HEK293T (cell line): ENCODE results near the gene SLIT2.

ENCODE experiments used
- CTCF ChIA-PET: fragments of 350-600 bp; formaldehyde crosslinking; extraction: SDS; loops from one replicate; lab custom pipeline; 2021; ENCODE audit warnings: antibody characterized with exemption, inconsistent platforms; lab: Yijun Ruan, JAX
- POLR2A ChIA-PET: fragments of 350-600 bp; formaldehyde crosslinking; extraction: SDS; loops from one replicate; lab custom pipeline; 2020; ENCODE audit warnings: antibody characterized with exemption, inconsistent platforms; lab: Yijun Ruan, JAX
- DNase-seq: peaks from one replicate; pipeline ENCODE4 v3.0.0; 2012; ENCODE audit warnings: mixed read lengths; ENCODE audit errors: extremely low spot score
- ARNT ChIP-seq: fragments of 450-650 bp; IDR thresholded peaks from 2 replicates; pipeline ENCODE4 v1.6.1; 2017; ENCODE audit warnings: mild to moderate bottlenecking
- BHLHE40 ChIP-seq: fragments of 450-650 bp; IDR thresholded peaks from 2 replicates; pipeline ENCODE4 v1.6.1; 2016; ENCODE audit warnings: mild to moderate bottlenecking, moderate library complexity, borderline replicate concordance
- CTBP1 ChIP-seq: fragments of 450-650 bp; IDR thresholded peaks from 2 replicates; pipeline ENCODE4 v1.6.1; 2016; ENCODE audit warnings: borderline replicate concordance
- ELF4 ChIP-seq: fragments of 450-650 bp; IDR thresholded peaks from 2 replicates; pipeline ENCODE4 v1.6.1; 2017; ENCODE audit warnings: antibody characterized with exemption
- FOXA1 ChIP-seq: fragments of 450-650 bp; IDR thresholded peaks from 2 replicates; pipeline ENCODE4 v1.6.1; 2016; ENCODE audit warnings: mild to moderate bottlenecking
- FOXK2 ChIP-seq: fragments of 450-650 bp; IDR thresholded peaks from 2 replicates; pipeline ENCODE4 v1.6.1; 2016; ENCODE audit warnings: mild to moderate bottlenecking
- FOXM1 ChIP-seq: fragments of 450-650 bp; IDR thresholded peaks from 2 replicates; pipeline ENCODE4 v1.6.1; 2017; ENCODE audit warnings: mild to moderate bottlenecking, borderline replicate concordance
- HDGF ChIP-seq: fragments of 450-650 bp; IDR thresholded peaks from 2 replicates; pipeline ENCODE4 v1.6.1; 2017; ENCODE audit warnings: antibody characterized with exemption, borderline replicate concordance
- L3MBTL2 ChIP-seq: fragments of 450-650 bp; conservative IDR thresholded peaks from 2 replicates; pipeline ENCODE4 v1.6.1; 2016; ENCODE audit warnings: mild to moderate bottlenecking
- LEF1 ChIP-seq: fragments of 450-650 bp; IDR thresholded peaks from 2 replicates; pipeline ENCODE4 v1.6.1; 2017; ENCODE audit warnings: mild to moderate bottlenecking, borderline replicate concordance
- NFRKB ChIP-seq: fragments of 450-650 bp; IDR thresholded peaks from 2 replicates; pipeline ENCODE4 v1.6.1; 2016; ENCODE audit warnings: mild to moderate bottlenecking, moderate library complexity
- PKNOX1 ChIP-seq: fragments of 450-650 bp; IDR thresholded peaks from 2 replicates; pipeline ENCODE4 v1.6.1; 2016
- SP1 ChIP-seq: fragments of 450-650 bp; IDR thresholded peaks from 2 replicates; pipeline ENCODE4 v1.6.1; 2017
- SUZ12 ChIP-seq: fragments of 450-650 bp; IDR thresholded peaks from 2 replicates; pipeline ENCODE4 v1.6.1; 2016; ENCODE audit warnings: mild to moderate bottlenecking
- TARDBP ChIP-seq: fragments of 450-650 bp; IDR thresholded peaks from 2 replicates; pipeline ENCODE4 v1.6.1; 2016
- ZNF384 ChIP-seq: fragments of 450-650 bp; IDR thresholded peaks from 2 replicates; pipeline ENCODE4 v1.6.1; 2016

Gene SLIT2

GRCh38 chr4:20251796-20252655 lies at the start of gene SLIT2:
Gene SLIT2, plus strand, starts transcription at chr4:20251905. Its CDS starts 1,911 bp downstream, at chr4:20253816.
- ChIA-PET CTCF (no interaction called here), POLR2A (interaction anchor here (0.8 to 3.3 kb wide), 13 partner anchors 11 to 515 kb away, joined by 3 to 25 read pairs (median 4); no protein-coding TSS in a partner anchor)
- peak; percentile 89 for DNase-seq
- TF ChIP-seq ELF4 (0 out of 2 replicates have a peak, but pooled peaks have one; percentile 47), FOXA1 (no peak)

- ChIA-PET CTCF (no interaction called here), POLR2A (no interaction called here)
- TF ChIP-seq TARDBP (no peak), LEF1 (no peak), FOXM1 (no peak), SUZ12 (no peak), L3MBTL2 (no peak), PKNOX1 (no peak), CTBP1 (no peak), ZNF384 (no peak), NFRKB (no peak), ARNT (no peak), SP1 (no peak), BHLHE40 (no peak), HDGF (no peak), FOXA1 (no peak), FOXK2 (no peak), ELF4 (no peak)
- no peak for DNase-seq
These were observed 48.2 kb upstream of the SLIT2 start for GRCh38 chr4:20203508-20203907.

DNA sequence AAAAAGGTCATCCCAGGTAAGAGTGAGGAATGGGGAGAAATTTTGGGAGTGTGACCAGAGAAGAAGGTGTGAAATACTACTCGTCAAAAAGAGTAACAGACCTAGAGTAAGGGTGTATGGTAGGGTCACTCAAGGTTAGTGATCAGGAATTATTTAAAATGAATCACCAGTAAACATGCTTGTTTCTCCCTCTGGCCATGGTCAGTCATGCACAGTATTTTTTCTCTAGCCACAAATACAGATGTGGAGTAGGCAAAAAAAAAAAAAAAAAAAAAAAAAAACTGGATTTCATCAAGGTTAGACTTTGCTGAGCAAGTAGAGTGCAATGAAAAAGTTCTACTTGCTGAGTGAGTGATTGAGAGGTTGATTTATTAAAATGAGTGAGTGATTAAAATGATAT lies 34.2 kb upstream of the SLIT2 start:
- TF ChIP-seq LEF1 = no peak
- TF ChIP-seq CTBP1 = no peak
- no peak for TF ChIP-seq BHLHE40
- no peak for TF ChIP-seq TARDBP
- TF ChIP-seq SP1 = no peak
- no peak for TF ChIP-seq ARNT
- no peak for TF ChIP-seq ZNF384
- no peak for TF ChIP-seq HDGF
- no peak for TF ChIP-seq FOXK2
- no peak for TF ChIP-seq ELF4
- TF ChIP-seq SUZ12 = no peak
- no peak for TF ChIP-seq L3MBTL2
- DNase-seq = no peak
- ChIA-PET POLR2A (no interaction called here), CTCF (no interaction called here)

DNA sequence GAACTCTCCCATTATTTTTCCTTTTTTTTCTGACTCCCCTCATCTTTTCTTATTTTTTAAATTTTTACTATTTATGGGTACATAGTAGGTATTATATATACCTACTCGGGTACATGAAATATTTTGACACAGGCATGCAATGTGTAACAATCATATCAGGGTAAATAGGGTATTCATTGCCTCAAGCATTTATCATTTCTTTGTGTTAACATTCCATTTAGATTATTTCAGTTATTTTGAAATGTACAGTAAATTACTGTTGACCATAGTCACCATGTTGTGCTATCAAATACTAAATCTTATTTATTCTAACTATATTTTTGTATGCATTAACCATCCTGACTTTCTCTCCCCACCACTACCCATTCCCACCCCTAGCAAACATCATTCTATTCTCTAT lies 33.8 kb upstream of the SLIT2 start:
- no peak for DNase-seq
- ChIA-PET POLR2A (no interaction called here), CTCF (no interaction called here)
- no peak for TF ChIP-seq NFRKB
- no peak for TF ChIP-seq ZNF384
- TF ChIP-seq CTBP1 = no peak
- no peak for TF ChIP-seq FOXK2
- no peak for TF ChIP-seq FOXA1
- TF ChIP-seq TARDBP = no peak
- TF ChIP-seq ELF4 = no peak
- no peak for TF ChIP-seq PKNOX1
- TF ChIP-seq BHLHE40 = no peak
- TF ChIP-seq HDGF = no peak
- TF ChIP-seq L3MBTL2 = no peak
- no peak for TF ChIP-seq LEF1
- no peak for TF ChIP-seq SP1
- TF ChIP-seq SUZ12 = no peak
- TF ChIP-seq ARNT = no peak
- TF ChIP-seq FOXM1 = no peak

DNA sequence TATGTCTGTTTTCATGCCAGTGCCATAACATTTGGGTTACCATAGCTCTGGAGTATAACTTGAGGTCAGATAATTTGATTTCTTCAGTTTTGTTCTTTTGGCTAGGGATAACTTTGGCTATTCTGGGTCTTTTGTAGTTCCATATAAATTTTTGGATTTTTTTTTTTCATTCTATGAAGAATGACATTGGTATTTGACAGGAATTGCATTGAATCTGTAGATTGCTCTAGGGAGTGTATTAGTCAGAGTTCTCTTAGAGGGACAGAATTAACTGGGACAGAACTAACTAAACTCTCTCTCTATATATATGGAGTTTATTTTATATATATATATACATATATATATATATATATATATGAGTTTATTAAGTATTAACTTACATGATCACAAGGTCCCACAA lies 32.2 kb upstream of the SLIT2 start:
- ChIA-PET CTCF (no interaction called here), POLR2A (no interaction called here)
- DNase-seq = no peak
- TF ChIP-seq L3MBTL2 (no peak), ELF4 (no peak), LEF1 (no peak), ZNF384 (no peak), HDGF (no peak), CTBP1 (no peak), SUZ12 (no peak), FOXK2 (no peak), FOXA1 (no peak), ARNT (no peak), PKNOX1 (no peak), BHLHE40 (no peak), SP1 (no peak), NFRKB (no peak), TARDBP (no peak), FOXM1 (no peak)
